IPS-11a (cell line): ENCODE results near the gene ADRB2.

ENCODE experiments used
- H3K4me3 ChIP-seq: one replicate; pipeline ENCODE4 v1.5.1; 2013; ENCODE audit warnings: low read depth, low read length, control low read depth

ADRB2 gene

DNA sequence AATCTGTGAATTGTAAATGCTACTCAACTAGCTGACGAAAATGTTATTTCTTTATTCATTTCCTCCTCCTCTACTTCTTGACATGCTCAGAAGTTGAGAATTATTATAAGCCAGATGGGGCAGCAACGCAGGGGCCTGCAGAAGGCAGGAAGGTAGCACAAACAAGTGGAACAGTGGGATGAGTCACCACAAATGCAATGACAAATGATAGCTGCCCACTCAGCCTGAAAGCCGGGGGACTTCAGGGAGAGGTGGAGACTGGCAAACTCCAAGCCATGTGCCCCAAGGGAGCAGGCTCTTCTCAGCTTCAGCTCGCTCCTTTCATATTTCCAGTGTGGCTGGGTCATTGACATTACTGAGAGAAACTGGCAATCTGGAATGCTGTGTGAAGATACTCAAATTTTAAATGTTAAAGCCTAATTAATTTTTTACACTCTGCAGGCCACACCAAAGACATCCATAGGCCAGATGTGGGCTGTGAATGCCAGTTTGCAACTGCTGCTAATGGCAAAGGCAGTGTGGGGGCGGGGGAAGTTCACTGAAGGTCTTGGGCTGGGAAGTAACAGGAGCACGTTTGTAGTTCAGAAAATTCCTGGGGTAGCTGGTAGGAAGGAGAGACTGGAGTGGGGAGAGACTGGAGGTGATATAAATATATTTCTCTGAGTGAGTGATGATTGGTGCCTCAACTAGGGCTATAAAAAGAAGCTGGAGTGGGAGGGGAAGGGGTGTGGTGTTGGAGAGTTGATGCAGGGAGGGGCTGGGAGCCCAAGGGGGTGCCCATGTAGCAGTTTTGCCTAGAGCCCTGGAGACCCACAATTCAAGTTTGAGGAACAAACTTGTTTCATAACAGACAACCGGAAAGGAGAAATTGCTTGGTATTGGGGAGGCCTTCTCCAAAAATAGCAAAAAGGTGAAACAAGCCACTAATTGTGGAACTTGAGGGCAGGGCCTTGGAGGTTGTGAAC, 20.8 kb upstream of the ADRB2 start:
- H3K4me3 ChIP-seq = no peak overlapping the region

- H3K4me3 ChIP-seq = no peak overlapping the region
Measured at GRCh38 chr5:148806520-148806931, 19.9 kb upstream of the ADRB2 start.

GRCh38 chr5:148807851-148808250, 18.6 kb upstream of the ADRB2 start:
- H3K4me3 ChIP-seq = no peak overlapping the region

GRCh38 chr5:148808864-148809642, 17.4 kb upstream of the ADRB2 start:
- H3K4me3 ChIP-seq = no peak overlapping the region

DNA sequence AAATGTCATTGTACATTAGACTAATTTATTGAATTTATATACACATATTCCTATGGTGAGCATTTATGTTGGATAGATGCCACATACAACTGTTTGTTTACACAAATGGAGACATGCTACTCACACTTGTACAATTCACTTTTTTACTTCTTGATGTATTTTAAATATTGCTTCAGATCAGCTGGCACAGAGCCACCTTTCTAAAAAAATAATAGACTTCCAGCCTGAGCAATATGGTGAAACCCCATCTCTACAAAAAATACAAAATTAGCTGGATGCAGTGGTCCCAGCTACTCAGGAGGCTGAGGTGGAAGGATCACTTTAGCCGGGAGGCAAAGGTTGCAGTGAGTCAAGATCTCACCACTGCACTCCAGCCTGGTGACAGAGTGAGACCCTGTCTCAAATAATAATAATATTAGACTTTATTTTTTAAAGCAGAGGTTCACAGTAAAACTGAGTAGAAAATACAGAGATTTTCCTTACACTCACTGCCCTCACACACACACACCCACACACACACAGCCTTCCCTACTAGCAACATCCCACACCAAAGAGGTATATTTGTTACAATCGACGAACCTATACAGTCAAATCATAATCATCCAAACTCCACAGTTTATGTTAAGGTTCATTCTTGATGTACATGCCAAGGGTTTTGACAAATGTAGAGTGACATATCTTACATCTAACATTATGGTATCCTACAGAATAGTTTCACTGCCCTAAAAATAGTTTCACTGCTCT, 16.5 kb upstream of the ADRB2 start:
- no peak overlapping the region for H3K4me3 ChIP-seq

DNA sequence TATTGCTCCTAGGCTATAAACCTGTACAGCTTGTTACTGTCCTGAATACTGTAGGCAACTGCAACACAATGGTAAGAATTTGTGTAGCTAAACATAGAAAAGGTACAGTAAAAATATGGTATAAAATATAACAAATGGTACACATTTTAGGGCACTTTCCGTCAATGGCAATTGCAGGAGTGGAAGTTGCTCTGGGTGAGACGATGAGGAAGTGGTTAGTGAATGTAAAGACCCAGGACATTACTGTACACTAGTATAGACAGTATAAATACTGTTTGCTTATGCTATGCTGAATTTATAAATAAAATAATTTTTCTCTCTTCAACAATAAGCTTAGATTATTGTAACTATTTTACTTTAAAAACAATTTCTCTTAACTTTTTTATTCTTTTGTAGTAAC, 15.6 kb upstream of the ADRB2 start:
- H3K4me3 ChIP-seq = no peak overlapping the region

DNA sequence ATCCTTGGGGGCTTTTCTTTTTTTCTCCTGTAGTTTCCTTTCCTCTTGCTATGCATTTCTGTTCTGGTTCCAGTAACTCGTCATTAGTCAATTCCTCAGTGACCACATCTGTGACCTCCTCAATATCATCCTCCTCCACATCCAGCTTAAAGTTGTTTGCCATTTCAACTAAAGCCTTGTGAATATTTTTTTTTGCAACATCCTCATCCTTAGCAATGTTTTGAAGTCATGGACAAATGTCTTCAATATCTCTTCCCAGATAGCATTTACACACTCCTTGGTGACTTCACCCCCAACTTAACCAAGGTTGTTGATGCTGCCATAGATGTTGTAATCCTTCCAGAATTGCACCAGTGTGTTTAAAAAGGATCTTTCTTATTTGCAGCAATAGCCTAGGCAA, 14.7 kb upstream of the ADRB2 start:
- H3K4me3 ChIP-seq = no peak overlapping the region

DNA sequence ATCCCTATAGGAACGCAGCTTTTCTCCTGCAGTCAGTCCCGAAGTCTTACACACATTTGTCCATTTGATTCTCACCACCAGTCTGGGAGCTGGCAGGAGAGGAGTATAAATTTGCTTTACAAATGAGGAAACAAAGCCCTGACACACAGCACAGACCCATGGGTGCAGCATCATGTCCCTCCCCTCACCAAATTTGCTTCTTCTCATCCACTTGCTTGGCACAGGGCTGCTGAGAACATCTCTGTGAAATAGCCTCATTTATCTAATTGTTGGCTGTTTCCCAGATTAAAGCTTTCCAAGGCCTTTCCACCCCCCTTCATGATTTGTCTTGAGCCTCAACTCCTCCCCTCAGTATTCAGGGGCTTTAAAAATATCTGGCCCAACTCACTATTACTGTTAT, 11.3 kb upstream of the ADRB2 start:
- no peak overlapping the region for H3K4me3 ChIP-seq

DNA sequence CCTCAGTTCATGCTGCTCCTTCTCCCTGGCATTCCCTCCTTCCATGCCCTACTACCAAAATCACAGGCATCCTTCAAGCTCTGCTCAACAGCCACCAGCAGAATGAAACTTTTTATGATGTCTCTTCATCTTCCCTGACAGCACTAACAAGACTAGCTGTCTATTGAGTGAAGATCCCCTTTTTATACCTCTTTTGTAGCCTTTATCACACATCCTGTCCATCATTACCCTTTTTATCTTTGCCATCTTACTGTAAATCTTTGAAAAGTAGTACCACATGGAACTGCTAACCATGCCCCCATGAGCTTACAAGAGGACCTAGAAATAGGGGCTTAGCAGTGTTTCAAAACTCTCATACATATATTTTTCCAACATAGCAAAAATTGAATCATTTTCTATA, 10.8 kb upstream of the ADRB2 start:
- no peak overlapping the region for H3K4me3 ChIP-seq

GRCh38 chr5:148816357-148816756, 10.1 kb upstream of the ADRB2 start:
- no peak overlapping the region for H3K4me3 ChIP-seq

- H3K4me3 ChIP-seq = no peak overlapping the region
Measured at GRCh38 chr5:148816782-148817181, 9.6 kb upstream of the ADRB2 start.

- no peak overlapping the region for H3K4me3 ChIP-seq
Measured at GRCh38 chr5:148817606-148818005, 8.8 kb upstream of the ADRB2 start.

- H3K4me3 ChIP-seq = no peak overlapping the region
Measured at GRCh38 chr5:148820461-148821395, 5.7 kb upstream of the ADRB2 start.

DNA sequence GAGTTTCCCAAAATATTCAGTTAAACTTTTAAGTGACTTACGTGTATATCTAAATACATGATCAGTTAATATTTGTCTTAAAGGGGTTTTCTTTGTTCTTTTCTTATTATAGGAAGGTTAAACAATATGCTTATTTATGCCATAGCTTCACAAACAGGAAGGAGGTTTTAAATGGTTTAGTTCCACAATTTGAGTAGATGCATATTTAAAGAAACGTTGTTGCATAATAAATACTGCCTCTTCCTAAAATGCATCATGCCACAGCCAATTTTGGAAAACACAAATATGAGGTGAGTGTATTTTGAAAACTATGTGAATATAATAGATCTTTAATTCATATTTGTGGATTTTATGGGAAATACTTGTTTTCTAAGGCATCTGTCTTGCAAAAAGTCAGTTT, 2.5 kb upstream of the ADRB2 start:
- H3K4me3 ChIP-seq = no peak overlapping the region

GRCh38 chr5:148825716-148826052, 727 bp upstream of the ADRB2 start:
- H3K4me3 ChIP-seq = peak overlapping the region; percentile 67

- H3K4me3 ChIP-seq = peak overlapping the region; percentile 67
Measured at GRCh38 chr5:148826739-148827070, 294 bp downstream of the ADRB2 start.

DNA sequence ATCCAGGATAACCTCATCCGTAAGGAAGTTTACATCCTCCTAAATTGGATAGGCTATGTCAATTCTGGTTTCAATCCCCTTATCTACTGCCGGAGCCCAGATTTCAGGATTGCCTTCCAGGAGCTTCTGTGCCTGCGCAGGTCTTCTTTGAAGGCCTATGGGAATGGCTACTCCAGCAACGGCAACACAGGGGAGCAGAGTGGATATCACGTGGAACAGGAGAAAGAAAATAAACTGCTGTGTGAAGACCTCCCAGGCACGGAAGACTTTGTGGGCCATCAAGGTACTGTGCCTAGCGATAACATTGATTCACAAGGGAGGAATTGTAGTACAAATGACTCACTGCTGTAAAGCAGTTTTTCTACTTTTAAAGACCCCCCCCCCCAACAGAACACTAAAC, 1.3 kb downstream of the ADRB2 start:
- H3K4me3 ChIP-seq = no peak overlapping the region

GRCh38 chr5:148828511-148829247, 2.3 kb downstream of the ADRB2 start:
- H3K4me3 ChIP-seq = no peak overlapping the region

DNA sequence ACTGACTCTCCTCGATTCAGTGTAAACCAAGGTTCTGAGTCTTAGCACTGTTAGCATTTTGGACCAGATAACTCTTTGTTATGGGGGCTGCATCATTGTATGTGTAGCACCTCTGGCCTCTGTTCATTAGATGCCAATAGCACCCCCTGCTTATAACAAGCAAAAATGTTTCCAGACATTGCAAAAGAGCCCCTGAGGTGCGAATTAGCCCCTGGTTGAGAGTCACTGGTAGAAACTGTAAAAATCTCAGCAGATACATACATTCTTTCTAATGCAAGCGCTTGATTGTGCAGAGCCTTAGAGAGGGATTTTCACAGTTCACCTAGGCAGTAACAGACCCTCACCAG, 2.8 kb downstream of the ADRB2 start:
- no peak overlapping the region for H3K4me3 ChIP-seq

- no peak overlapping the region for H3K4me3 ChIP-seq
Measured at GRCh38 chr5:148829734-148830133, 3.3 kb downstream of the ADRB2 start.
